Measurements from ENCODE around the gene UNC5C. TPM values are rescaled to one million over a fixed set of nuclear protein-coding genes. Genes with fewer than 3 reads are reported as not detected.

UNC5C gene
- total RNA-seq: 10 to 100 TPM in 1 of 3 donors, 1 to 10 TPM in 2; 6.2 to 20.9 (median 6.2) TPM

- intact Hi-C loops (cut with DNase I; ENCODE audit: low total_unique reads): no loop called here
- H3K9me3 ChIP-seq: no peaks in the 10 kb centered on the region
- peak within 1 kb of the TSS; percentile 59 to 86 (median 66) for H3K4me3 ChIP-seq
- H3K27me3 ChIP-seq: peaks cover 4 to 20% of the 10 kb centered on the region in 2 donors
- peak in 1 of 2 donors; percentile 78 for DNase-seq (ENCODE audit: low spot score in 2 of 2)
- no peaks in the 10 kb centered on the region for H3K36me3 ChIP-seq
- TF ChIP-seq CTCF (IDR thresholded peaks at IDR 0.05) (no peak), POLR2AphosphoS5 (IDR thresholded peaks at IDR 0.05) (peak in 2 of 3 donors; percentile 15 to 42), POLR2A (IDR thresholded peaks at IDR 0.05) (peak; percentile 15)
- no peaks in the 10 kb centered on the region for H3K4me1 ChIP-seq
- peak within 1 kb of the TSS; percentile 79 to 90 for H3K27ac ChIP-seq
These were observed at the start of gene UNC5C for GRCh38 chr4:95548738-95549245. Gene UNC5C (minus strand): TSS chr4:95548973.

- intact Hi-C loops (cut with DNase I; ENCODE audit: low total_unique reads): no loop called here
- no peaks in the 10 kb centered on the region for H3K36me3 ChIP-seq
- no peak overlapping the region for H3K27ac ChIP-seq
- H3K9me3 ChIP-seq: no peaks in the 10 kb centered on the region
- H3K4me3 ChIP-seq: no peak overlapping the region
- TF ChIP-seq CTCF (IDR thresholded peaks at IDR 0.05) (no peak), POLR2A (IDR thresholded peaks at IDR 0.05) (no peak), POLR2AphosphoS5 (IDR thresholded peaks at IDR 0.05) (no peak)
- DNase-seq (ENCODE audit: low spot score in 2 of 2): no peak
- H3K27me3 ChIP-seq: no peaks in the 10 kb centered on the region
- no peaks in the 10 kb centered on the region for H3K4me1 ChIP-seq
These were observed 47.9 kb upstream of the UNC5C start for GRCh38 chr4:95596676-95597075.

- no peaks in the 10 kb centered on the region for H3K4me1 ChIP-seq
- H3K36me3 ChIP-seq: no peaks in the 10 kb centered on the region
- H3K27ac ChIP-seq: no peak overlapping the region
- no peaks in the 10 kb centered on the region for H3K27me3 ChIP-seq
- no peak for TF ChIP-seq CTCF (IDR thresholded peaks at IDR 0.05)
- TF ChIP-seq POLR2A (IDR thresholded peaks at IDR 0.05): no peak
- no peak for TF ChIP-seq POLR2AphosphoS5 (IDR thresholded peaks at IDR 0.05)
- H3K4me3 ChIP-seq: no peak overlapping the region
- no peak for DNase-seq (ENCODE audit: low spot score in 2 of 2)
- intact Hi-C loops (cut with DNase I; ENCODE audit: low total_unique reads): no loop called here
- H3K9me3 ChIP-seq: no peaks in the 10 kb centered on the region
These were observed 45.9 kb upstream of the UNC5C start for GRCh38 chr4:95594629-95595028.

- intact Hi-C loops (cut with DNase I; ENCODE audit: low total_unique reads): no loop called here
- H3K27ac ChIP-seq: no peak overlapping the region
- H3K4me1 ChIP-seq: no peaks in the 10 kb centered on the region
- H3K27me3 ChIP-seq: no peaks in the 10 kb centered on the region
- H3K9me3 ChIP-seq: no peaks in the 10 kb centered on the region
- TF ChIP-seq POLR2A (IDR thresholded peaks at IDR 0.05) (no peak), CTCF (IDR thresholded peaks at IDR 0.05) (no peak), POLR2AphosphoS5 (IDR thresholded peaks at IDR 0.05) (no peak)
- H3K4me3 ChIP-seq: no peak overlapping the region
- DNase-seq (ENCODE audit: low spot score in 2 of 2): no peak
- H3K36me3 ChIP-seq: no peaks in the 10 kb centered on the region
These were observed 45.2 kb upstream of the UNC5C start for GRCh38 chr4:95594013-95594412.

GRCh38 chr4:95591278-95591677, 42.5 kb upstream of the UNC5C start:
- H3K4me3 ChIP-seq: no peak overlapping the region
- no peak for DNase-seq (ENCODE audit: low spot score in 2 of 2)
- no peaks in the 10 kb centered on the region for H3K36me3 ChIP-seq
- no peak overlapping the region for H3K27ac ChIP-seq
- TF ChIP-seq CTCF (IDR thresholded peaks at IDR 0.05) (no peak), POLR2A (IDR thresholded peaks at IDR 0.05) (no peak), POLR2AphosphoS5 (IDR thresholded peaks at IDR 0.05) (no peak)
- intact Hi-C loops (cut with DNase I; ENCODE audit: low total_unique reads): no loop called here
- H3K4me1 ChIP-seq: no peaks in the 10 kb centered on the region
- no peaks in the 10 kb centered on the region for H3K27me3 ChIP-seq
- no peaks in the 10 kb centered on the region for H3K9me3 ChIP-seq

Data from breast epithelium (tissue), 4 donors.